Uterus (tissue), 4 donors: ENCODE results near the gene RASAL1. TPM values are rescaled to one million over a fixed set of nuclear protein-coding genes. Genes with fewer than 3 reads are reported as not detected.

Source experiments
- DNase-seq, 2 donors: peaks; one replicate each; pipeline ENCODE4 v3.0.0-alpha.2; 2019 to 2020
- H3K27ac ChIP-seq, 2 donors: fragments of 200-600 bp; sonication (generic); 1 replicate in 1 of 2; 2 replicates in 1 of 2; pipeline ENCODE4 v1.5.1; 2016 to 2018
- H3K27me3 ChIP-seq, 2 donors: fragments of 200-600 bp; sonication (generic); one replicate each; pipeline ENCODE4 v1.5.1; 2018 to 2019; ENCODE audit warnings: control low read depth in 1 of 2
- H3K36me3 ChIP-seq, 2 donors: fragments of 200-600 bp; sonication (generic); one replicate each; pipeline ENCODE4 v1.5.1; 2019; ENCODE audit warnings: control low read depth in 1 of 2
- H3K4me1 ChIP-seq, 2 donors: fragments of 200-600 bp; sonication (generic); one replicate each; pipeline ENCODE4 v1.5.1; 2018 to 2019; ENCODE audit warnings: control low read depth in 1 of 2
- H3K4me3 ChIP-seq, 2 donors: fragments of 200-600 bp; sonication (generic); 1 replicate in 1 of 2; 2 replicates in 1 of 2; pipeline ENCODE4 v1.5.1; 2018 to 2019; ENCODE audit warnings: mild to moderate bottlenecking in 1 of 2
- H3K9me3 ChIP-seq, 2 donors: fragments of 200-600 bp; sonication (generic); one replicate each; pipeline ENCODE4 v1.5.1; 2019; ENCODE audit warnings: control low read depth in 1 of 2
- POLR2A ChIP-seq, 2 donors: fragments of 450-650 bp; IDR thresholded peaks; one replicate each; pipeline ENCODE4 v1.6.1; 2016; ENCODE audit warnings: antibody characterized with exemption in 2 of 2, mild to moderate bottlenecking in 1 of 2, moderate library complexity in 1 of 2
- intact Hi-C: fragments of 100-400 bp; cut with DNase I; formaldehyde crosslinking; loops from one replicate; pipeline ENCODE4 v1.15.1; 2023; ENCODE audit warnings: low total_unique reads
- total RNA-seq, 4 donors: library from RNA; depleted of rRNA in 3 of 4; stranded (reverse); fragments of >200 nt in 3 of 4; gene quantifications; one replicate each; pipeline versions ENCODE4 v1.1.0 to v1.2.4, GENCODE V29; 2014 to 2023
- TF ChIP-seq, protein P1 (sequence below), 4 experiments: fragments of 200-600 bp in 2 of 4; fragments of 450-650 bp in 2 of 4; sonication (generic) in 2 of 4; IDR thresholded peaks; one replicate each; pipeline ENCODE4 v1.5.1; 2016 to 2019; ENCODE audit warnings: antibody characterized with exemption in 4 of 4, mild to moderate bottlenecking in 2 of 4, moderate library complexity in 1 of 4
- donor health status: DM: yes; HTN: yes; CAD: no.

The RASAL1 gene
- total RNA-seq, 4 donors from 2014 or later, result 6.8 TPM; not detected in 3

DNA sequence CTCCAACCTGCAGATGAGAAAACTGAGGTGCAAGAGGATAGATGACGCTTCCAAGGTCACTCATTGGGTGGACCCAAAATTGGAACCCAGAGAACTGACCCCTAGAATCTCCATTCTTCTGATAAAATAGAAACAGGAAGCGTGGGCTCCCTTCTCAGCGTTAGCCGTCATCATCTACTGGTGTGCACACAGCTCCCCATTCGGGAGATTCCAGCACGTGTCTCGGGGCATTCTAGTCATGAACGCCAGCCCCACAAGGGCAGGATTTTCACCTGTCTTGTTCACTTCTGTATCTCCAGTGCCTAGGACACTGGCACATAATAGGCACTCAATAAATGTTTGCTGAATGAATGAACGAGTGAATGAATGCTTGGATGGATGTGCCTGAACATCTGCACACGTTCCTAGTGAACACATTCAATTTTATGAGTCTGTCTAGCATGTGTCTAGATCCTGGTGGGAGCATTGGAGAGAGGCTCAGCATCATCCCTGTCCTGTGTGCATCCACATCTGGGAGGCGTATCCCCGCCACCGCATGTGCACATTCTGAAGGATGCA is 30.5 kb downstream of the RASAL1 start:
- no peak for DNase-seq
- Histone ChIP-seq H3K4me1 (no peaks in the 10 kb centered on the region), H3K4me3 (no peak overlapping the region), H3K36me3 (no peaks in the 10 kb centered on the region), H3K27ac (no peak overlapping the region), H3K27me3 (peaks cover 0 to 7% of the 10 kb centered on the region in 2 donors), H3K9me3 (no peaks in the 10 kb centered on the region)
- intact Hi-C loops, result no loop called here
- no peak for TF ChIP-seq POLR2A (IDR thresholded peaks at IDR 0.05)
- TF ChIP-seq, protein P1, sequence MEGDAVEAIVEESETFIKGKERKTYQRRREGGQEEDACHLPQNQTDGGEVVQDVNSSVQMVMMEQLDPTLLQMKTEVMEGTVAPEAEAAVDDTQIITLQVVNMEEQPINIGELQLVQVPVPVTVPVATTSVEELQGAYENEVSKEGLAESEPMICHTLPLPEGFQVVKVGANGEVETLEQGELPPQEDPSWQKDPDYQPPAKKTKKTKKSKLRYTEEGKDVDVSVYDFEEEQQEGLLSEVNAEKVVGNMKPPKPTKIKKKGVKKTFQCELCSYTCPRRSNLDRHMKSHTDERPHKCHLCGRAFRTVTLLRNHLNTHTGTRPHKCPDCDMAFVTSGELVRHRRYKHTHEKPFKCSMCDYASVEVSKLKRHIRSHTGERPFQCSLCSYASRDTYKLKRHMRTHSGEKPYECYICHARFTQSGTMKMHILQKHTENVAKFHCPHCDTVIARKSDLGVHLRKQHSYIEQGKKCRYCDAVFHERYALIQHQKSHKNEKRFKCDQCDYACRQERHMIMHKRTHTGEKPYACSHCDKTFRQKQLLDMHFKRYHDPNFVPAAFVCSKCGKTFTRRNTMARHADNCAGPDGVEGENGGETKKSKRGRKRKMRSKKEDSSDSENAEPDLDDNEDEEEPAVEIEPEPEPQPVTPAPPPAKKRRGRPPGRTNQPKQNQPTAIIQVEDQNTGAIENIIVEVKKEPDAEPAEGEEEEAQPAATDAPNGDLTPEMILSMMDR (IDR thresholded peaks at IDR 0.05), result no peak

DNA sequence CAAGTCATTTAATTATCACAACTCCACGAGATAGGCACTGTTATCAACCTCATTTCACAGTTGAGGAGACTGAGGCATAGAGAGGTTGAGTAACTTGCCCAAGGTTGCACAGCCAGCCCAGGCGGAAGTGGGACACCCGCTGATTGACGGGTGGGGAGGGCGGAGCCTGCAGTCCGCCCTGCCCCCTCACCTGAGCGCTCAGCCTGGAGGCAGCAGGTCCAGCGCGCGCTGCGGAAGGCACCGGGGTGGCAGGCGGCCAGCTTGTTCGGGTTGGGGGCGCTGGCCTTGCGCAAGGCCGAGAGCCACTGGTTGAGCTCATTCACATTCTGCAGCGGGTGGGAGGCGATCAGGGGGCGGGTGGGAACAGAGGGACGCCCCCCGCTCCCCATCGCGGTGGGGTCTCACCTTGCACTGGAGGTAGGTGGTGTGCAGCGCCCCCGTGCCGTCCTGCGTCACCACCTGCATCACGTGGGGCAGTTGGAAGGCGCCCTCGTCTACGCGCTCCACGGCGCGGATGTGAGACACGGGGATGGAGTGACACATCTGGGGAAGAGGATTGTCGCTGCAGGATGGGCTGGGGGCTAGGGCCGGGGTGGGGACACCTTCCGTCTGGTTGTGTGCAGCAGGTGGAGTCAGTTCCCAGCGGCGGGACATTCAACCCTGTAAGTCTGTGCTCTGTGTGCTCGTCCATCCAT is 31.7 kb downstream of the RASAL1 start:
- intact Hi-C loops, result no loop called here
- H3K4me1 ChIP-seq, result no peaks in the 10 kb centered on the region
- no peak overlapping the region for H3K27ac ChIP-seq
- TF ChIP-seq, protein P1 (IDR thresholded peaks at IDR 0.05), result no peak
- TF ChIP-seq POLR2A (IDR thresholded peaks at IDR 0.05), result no peak
- H3K36me3 ChIP-seq, result no peaks in the 10 kb centered on the region
- H3K9me3 ChIP-seq, result no peaks in the 10 kb centered on the region
- H3K4me3 ChIP-seq, result no peak overlapping the region
- peaks cover 0 to 7% of the 10 kb centered on the region in 2 donors for H3K27me3 ChIP-seq
- no peak for DNase-seq

DNA sequence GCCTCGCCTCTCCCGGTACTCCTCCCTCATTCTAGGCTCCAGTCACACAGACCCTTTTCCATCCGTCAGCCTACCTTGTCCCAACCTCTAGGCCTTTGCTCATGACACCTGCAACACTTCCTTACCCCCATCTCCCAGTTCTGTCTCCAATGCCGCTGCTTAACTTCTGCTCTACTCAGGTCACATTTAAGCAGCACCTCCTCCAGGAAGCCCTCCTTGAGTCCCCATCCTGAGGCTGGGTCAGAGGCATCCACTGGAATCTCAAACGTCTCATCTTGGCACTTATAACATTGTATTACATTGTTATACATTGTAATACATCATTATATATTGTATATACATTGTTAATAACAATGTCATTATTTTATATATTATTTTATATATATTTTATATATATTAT is 32.8 kb downstream of the RASAL1 start:
- intact Hi-C loops, result no loop called here
- Histone ChIP-seq H3K4me3 (no peak overlapping the region), H3K36me3 (no peaks in the 10 kb centered on the region), H3K4me1 (no peaks in the 10 kb centered on the region), H3K27me3 (peaks cover 0 to 7% of the 10 kb centered on the region in 2 donors), H3K27ac (no peak overlapping the region), H3K9me3 (no peaks in the 10 kb centered on the region)
- no peak for DNase-seq
- TF ChIP-seq, protein P1 (IDR thresholded peaks at IDR 0.05), result no peak
- no peak for TF ChIP-seq POLR2A (IDR thresholded peaks at IDR 0.05)

DNA sequence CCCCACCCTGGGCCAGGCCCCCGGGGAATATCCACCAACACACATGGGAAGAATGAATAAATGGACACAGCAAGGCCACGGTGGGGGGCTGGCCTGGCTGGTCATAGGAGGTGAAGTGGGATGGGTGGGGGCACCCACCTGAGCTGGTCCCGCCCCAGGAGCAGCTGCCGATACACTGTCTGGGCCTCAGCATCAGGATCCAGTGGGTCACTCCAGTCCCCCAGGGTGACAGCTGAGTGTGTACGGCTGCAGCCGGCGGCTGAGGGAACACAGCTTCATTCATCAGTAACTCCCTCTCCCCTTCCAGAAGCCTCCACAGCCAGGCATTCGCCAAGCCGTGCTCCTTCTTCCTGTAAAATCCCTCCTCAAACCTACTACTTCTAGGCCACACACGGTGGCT is 33.8 kb downstream of the RASAL1 start:
- TF ChIP-seq, protein P1 (IDR thresholded peaks at IDR 0.05), result no peak
- TF ChIP-seq POLR2A (IDR thresholded peaks at IDR 0.05), result no peak
- Histone ChIP-seq H3K27me3 (peaks cover 0 to 7% of the 10 kb centered on the region in 2 donors), H3K9me3 (no peaks in the 10 kb centered on the region), H3K36me3 (no peaks in the 10 kb centered on the region), H3K27ac (no peak overlapping the region), H3K4me3 (no peak overlapping the region), H3K4me1 (no peaks in the 10 kb centered on the region)
- no peak for DNase-seq
- intact Hi-C loops, result no loop called here

DNA sequence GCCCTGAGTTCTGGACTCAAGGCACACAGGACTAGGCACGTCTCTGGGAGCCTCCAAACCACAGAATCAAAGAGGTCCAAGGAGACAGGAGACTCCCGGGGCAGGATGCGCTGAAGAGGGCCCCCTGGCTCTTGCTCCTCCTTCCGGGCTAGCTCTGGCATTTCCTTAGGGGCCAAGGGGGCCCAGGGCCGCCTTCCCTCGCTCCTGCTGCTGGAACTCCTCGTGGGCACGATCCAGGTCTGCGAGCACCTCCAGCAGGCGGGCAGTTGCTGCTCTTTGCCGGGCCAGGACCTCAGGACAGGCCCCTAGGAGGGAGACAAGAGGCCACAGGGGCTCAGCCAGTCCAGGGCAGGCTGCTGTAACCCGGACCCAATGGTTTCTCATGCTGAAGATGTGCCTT is 35.8 kb downstream of the RASAL1 start:
- TF ChIP-seq, protein P1 (IDR thresholded peaks at IDR 0.05), result no peak
- TF ChIP-seq POLR2A (IDR thresholded peaks at IDR 0.05), result no peak
- intact Hi-C loops, result no loop called here

More for the DNA sequence above, 35.8 kb downstream of the RASAL1 start:
- H3K36me3 ChIP-seq, result no peaks in the 10 kb centered on the region
- H3K27me3 ChIP-seq, result peaks cover 0 to 7% of the 10 kb centered on the region in 2 donors
- no peak overlapping the region for H3K4me3 ChIP-seq
- H3K27ac ChIP-seq, result no peak overlapping the region
- H3K9me3 ChIP-seq, result no peaks in the 10 kb centered on the region
- no peaks in the 10 kb centered on the region for H3K4me1 ChIP-seq
- DNase-seq, result no peak
